GM21529 (cell line): ENCODE measurements around the gene TRIM24.

Experiments used
- ATAC-seq: cut with Tn5 transposase; IDR thresholded peaks from one replicate; pipeline ENCODE4 v1.9.1; 2021; ENCODE audit not compliant: unreplicated experiment

The TRIM24 gene

DNA sequence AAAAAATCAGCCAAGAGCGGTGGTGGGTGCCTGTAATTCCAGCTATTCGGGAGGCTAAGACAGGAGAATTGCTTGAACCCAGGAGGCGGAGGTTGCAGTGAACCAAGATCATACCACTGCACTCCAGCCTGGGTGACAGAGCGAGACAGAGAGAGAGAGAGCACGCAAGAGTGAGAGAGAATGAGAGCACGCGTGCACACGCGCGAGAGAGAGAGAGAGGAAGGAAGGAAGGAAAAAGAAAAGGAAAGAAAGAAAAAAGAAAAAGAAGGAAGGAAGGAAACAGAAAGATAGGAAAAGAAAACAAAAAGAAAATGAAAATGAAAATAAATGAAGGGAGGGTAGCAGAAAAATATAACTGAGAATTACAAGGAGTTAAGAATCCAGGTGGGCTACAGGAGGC is 158.4 kb downstream of the TRIM24 start:
- ATAC-seq, result no peak

- no peak for ATAC-seq
Measured at GRCh38 chr7:138618933-138619332, 158.9 kb downstream of the TRIM24 start.

- no peak for ATAC-seq
Measured at GRCh38 chr7:138622841-138623240, 162.8 kb downstream of the TRIM24 start.

DNA sequence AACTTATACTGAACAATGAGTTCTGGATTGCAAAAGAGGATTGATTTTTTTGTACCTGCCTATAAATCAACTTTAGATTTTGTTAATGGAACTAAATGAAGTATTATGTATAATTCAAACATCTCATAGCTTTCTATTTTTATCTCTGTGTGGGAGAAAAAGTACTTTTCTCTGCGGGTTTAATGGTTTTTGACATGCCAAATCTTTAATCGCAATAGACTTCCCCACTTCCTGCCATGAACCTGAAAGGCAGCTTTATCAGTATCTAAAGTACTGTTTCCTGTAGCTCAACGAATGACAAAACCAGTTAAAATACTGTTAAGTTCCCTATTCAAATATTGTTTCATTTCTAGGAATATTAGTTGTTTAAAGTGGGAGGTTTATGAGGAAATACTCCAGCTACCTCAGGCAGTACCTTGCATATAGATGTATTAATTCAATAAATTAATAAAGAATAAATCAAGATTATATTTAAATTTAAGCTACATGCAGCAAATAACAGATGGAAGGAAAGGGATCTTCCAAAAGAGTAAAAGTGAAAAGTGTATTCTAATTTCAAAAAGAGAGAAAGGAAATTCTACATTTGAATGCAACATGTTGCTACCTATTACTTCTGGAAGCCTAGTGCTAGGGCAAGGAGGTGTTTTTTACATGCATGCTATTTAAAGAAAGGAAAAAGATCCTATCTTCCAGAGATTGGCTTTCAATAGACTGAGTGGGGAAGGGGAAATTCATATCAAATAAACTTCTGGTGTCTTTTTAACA is 165.2 kb downstream of the TRIM24 start:
- ATAC-seq, result no peak

- ATAC-seq, result no peak
Measured at GRCh38 chr7:138625849-138626230, 165.8 kb downstream of the TRIM24 start.

- no peak for ATAC-seq
Measured at GRCh38 chr7:138626846-138627245, 166.8 kb downstream of the TRIM24 start.

DNA sequence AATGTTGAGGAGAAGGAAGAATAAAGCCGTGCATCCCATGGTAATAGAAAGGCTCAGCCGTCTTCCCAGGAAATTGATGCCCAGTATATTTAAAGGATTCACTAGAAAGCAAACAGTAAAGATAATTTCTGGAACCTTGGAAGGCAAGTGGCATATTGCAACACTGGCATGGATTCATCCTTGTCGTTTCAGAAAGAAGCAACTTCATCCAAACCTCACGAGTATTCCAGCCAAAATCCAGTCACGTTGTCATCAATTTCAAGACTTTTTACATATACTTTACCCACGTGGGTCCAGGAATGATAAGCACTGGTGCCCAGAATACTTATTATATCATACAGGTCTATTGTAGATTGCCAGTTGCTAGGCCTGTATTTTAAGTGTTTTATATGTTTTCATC is 167.3 kb downstream of the TRIM24 start:
- ATAC-seq, result no peak

DNA sequence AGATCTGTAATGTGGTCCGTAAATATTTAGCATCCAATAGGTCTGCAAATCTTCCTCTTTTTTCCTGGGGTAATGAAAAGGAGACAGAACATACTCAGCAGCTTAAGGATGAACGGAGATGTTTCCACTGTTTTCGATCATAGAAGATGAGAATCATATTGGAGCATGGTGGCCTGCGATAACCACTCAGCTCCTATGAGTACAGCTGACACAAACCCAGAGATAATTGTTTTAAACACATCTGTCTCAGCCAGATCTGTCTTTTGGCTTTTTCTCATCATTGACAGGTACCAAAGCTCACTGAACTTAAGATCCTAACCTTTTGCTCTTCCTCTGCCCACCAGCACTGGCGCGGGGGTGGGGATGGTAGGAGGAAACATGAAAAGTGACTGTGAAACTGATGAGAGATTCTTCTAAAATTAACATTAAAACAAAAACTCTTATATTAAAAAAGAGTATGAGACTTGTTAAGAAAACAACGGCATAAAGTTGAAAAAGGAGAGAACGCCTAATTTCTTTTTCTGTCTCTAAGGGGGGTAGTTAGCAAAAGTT is 170.1 kb downstream of the TRIM24 start:
- ATAC-seq, result no peak

DNA sequence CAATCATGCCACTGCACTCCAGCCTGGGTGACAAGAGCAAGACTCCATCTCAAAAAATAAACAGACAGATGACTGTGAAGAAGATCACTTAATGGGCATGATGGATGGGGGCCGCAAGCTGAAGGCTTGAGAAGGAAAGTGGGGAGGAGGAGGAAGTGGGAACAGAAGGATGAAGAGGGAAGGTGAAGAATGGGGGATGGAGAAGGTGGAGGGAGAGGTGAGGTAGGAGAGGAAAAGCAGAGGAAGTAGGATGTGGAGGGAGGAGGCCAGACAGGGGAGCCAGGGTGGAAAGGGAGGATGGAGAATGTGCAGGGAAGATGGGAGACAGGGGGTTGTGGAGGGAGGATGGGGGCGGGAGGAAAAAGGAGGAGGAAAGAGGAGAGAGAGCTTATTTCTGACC is 172.3 kb downstream of the TRIM24 start:
- ATAC-seq, result no peak

DNA sequence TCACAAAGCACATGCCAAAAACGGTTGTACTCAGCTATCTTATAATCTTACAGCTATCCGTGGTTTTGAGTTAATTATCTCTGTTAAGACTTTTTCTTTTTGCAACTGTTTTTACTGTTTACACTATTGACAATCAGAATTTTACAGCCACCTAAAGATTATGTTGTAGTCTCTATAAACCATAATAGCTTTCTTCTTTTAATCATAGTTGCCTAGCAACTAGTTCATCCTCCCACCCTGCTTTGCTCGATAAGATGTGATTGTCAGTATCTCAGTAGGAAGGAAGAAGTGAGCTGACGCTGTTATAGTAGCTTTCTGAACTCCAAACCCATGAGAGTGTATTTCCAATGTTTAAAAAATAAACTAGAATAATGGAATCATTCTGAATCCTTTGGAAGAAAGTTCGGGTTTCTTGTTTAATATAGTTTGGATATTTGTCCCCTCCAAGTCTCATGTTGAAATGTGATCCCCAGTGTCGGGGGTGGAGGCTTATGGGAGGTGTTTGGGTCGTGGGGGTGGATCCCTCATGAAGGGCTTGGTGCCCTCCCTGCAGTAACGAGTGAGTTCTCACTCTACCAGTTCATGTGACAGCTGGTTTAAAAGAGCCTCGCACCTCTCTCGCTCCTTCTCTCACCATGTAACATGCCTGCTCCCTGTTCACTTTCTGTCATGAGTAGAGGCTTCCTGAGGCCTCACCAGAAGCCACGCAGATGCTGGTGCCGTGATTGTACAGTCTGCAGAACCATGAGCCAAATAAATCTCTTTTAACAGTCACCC is 173.0 kb downstream of the TRIM24 start:
- no peak for ATAC-seq
